Tibial nerve (tissue), 4 donors: Measurements from ENCODE around the gene ANKRD6.

Experiments
- EP300 ChIP-seq, 2 donors: sonication (generic); formaldehyde crosslinking; IDR thresholded peaks; one replicate each; pipeline ENCODE4 v1.6.1; 2017; ENCODE audit warnings: antibody characterized with exemption in 2 of 2, mild to moderate bottlenecking in 1 of 2
- POLR2A ChIP-seq, 2 donors: fragments of 450-650 bp; IDR thresholded peaks; one replicate each; pipeline ENCODE4 v1.6.1; 2017; ENCODE audit warnings: antibody characterized with exemption in 2 of 2, mild to moderate bottlenecking in 2 of 2, moderate library complexity in 2 of 2
- TF ChIP-seq, protein P1 (sequence below), 5 experiments: fragments of 200-600 bp in 3 of 5; fragments of 450-650 bp in 2 of 5; sonication (generic) in 3 of 5; IDR thresholded peaks; one replicate each; pipeline ENCODE4 v1.5.1; 2016 to 2019; ENCODE audit warnings: antibody characterized with exemption in 5 of 5, mild to moderate bottlenecking in 3 of 5, moderate library complexity in 2 of 5

DNA sequence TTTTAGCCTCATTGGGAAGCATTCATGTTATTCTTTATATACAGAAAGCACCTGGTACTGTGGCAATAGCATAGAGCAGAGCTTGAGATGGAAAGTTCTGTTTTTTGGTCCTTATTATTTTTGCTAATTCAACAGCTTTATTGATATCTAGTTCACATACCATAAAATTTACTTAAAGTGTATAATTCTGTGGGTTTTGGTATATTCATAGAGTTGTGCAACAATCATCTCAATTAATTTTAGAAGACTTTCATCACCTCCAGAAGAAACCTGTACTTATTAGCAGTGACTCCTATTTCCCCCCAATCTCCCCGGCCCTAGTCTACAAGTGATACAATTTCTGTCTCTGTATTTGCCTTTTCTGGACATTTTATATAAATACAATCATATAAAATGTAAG lies 77.4 kb downstream of the ANKRD6 start:
- TF ChIP-seq, protein P1, sequence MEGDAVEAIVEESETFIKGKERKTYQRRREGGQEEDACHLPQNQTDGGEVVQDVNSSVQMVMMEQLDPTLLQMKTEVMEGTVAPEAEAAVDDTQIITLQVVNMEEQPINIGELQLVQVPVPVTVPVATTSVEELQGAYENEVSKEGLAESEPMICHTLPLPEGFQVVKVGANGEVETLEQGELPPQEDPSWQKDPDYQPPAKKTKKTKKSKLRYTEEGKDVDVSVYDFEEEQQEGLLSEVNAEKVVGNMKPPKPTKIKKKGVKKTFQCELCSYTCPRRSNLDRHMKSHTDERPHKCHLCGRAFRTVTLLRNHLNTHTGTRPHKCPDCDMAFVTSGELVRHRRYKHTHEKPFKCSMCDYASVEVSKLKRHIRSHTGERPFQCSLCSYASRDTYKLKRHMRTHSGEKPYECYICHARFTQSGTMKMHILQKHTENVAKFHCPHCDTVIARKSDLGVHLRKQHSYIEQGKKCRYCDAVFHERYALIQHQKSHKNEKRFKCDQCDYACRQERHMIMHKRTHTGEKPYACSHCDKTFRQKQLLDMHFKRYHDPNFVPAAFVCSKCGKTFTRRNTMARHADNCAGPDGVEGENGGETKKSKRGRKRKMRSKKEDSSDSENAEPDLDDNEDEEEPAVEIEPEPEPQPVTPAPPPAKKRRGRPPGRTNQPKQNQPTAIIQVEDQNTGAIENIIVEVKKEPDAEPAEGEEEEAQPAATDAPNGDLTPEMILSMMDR (IDR thresholded peaks at IDR 0.05): no peak
- TF ChIP-seq POLR2A (IDR thresholded peaks at IDR 0.05) (no peak), EP300 (IDR thresholded peaks at IDR 0.05) (no peak)
